ENCODE data around the gene SLC4A2.

DNA sequence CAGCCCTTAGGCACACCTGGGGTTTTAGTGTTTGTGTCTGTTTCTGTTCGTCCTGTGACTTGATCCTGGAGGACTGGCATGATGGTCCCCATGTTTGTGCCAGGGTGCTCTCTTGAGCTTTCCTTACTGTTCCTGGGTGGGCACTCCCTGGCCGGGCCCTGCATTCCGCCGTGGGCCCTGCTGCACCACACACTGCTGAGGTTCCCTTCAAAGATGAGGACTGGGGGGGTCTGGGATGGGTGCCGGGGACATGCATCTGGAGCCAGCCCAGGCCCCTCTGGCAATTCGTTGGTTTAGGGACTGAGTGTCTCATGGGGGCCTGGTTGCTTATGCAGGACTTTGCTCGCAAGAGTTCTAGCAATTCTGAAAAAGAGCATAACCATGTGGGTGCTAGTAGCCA is 31.6 kb downstream of the SLC4A2 start:
- TF ChIP-seq EZH2phosphoT487 (IDR thresholded peaks at IDR 0.05; ENCODE audit: low read length) (no peak), CTCF (IDR thresholded peaks at IDR 0.05; ENCODE audit: low read length) (no peak), EZH2 (optimal IDR thresholded peaks at IDR 0.05; ENCODE audit: low read depth, low read length) (no peak)

All from MM.1S (cell line).